Measurements from ENCODE around the gene LRRC18. TPM values are rescaled to one million over a fixed set of nuclear protein-coding genes. Genes with fewer than 3 reads are reported as not detected.

The LRRC18 gene
- total RNA-seq, 4 donors from 2014 or later: not detected

DNA sequence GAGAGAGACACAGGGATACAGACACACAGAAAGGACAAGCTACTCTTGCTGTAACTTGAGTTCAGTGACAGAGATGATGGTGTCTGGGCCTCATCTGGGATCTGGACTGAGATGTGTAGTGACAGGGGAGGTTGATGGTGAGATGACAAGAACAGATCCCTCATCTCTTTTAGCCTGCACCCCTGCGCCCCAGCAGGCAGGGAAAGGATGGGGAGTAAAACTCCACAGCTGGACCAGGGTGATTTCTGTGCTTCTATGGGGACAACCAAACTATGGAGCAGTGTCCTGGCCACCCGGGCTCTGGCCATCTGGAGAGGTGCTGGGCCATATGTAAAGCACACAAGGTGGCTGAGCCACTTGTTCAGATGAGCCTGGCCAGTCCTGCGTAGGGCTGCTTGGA, 4.5 kb upstream of the LRRC18 start:
- no peaks in the 10 kb centered on the region for H3K9me3 ChIP-seq
- no peak overlapping the region for H3K27ac ChIP-seq
- 86% methylated on average over 1 of the region's 3 CpGs; no CpG with 5 or more reads in 1 of the 2 donors for WGBS, 2 donors (ENCODE audit: low coverage in 1 of 2)

DNA sequence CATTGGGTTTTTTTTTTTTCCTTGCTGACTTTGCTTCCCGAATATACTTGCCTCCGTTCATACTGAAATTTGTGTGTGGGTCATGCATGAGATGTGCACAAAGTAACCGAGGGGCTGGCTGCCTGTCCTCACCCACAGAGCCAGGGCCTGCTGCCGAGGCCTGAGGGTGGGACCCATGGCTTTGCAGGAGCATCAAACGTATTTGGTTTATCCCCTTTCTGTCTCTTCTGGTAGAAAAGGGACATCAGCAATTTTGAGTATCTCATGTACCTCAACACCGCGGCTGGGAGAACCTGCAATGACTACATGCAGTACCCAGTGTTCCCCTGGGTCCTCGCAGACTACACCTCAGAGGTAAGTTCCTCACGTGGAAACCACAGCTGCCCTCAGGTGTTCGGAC, 3.5 kb upstream of the LRRC18 start:
- ATAC-seq: no peak
- H3K9me3 ChIP-seq: no peaks in the 10 kb centered on the region
- H3K27ac ChIP-seq: no peak overlapping the region
- 80 to 89% methylated on average over 7 to 9 of the region's 10 CpGs for WGBS, 2 donors (ENCODE audit: low coverage in 1 of 2)
- TF ChIP-seq EP300 (IDR thresholded peaks at IDR 0.05): no peak
- no peak for TF ChIP-seq POLR2AphosphoS5 (IDR thresholded peaks at IDR 0.05)
- TF ChIP-seq CTCF (IDR thresholded peaks at IDR 0.05): no peak
- TF ChIP-seq POLR2A (IDR thresholded peaks at IDR 0.05): no peak
- no peak overlapping the region for H3K4me3 ChIP-seq
- H3K27me3 ChIP-seq: no peaks in the 10 kb centered on the region
- no peaks in the 10 kb centered on the region for H3K4me1 ChIP-seq
- no peaks in the 10 kb centered on the region for H3K36me3 ChIP-seq

More for the DNA sequence above, 4.5 kb upstream of the LRRC18 start:
- no peak for ATAC-seq
- H3K27me3 ChIP-seq: no peaks in the 10 kb centered on the region
- no peaks in the 10 kb centered on the region for H3K4me1 ChIP-seq
- no peaks in the 10 kb centered on the region for H3K36me3 ChIP-seq
- H3K4me3 ChIP-seq: no peak overlapping the region
- no peak for TF ChIP-seq POLR2AphosphoS5 (IDR thresholded peaks at IDR 0.05)
- no peak for TF ChIP-seq POLR2A (IDR thresholded peaks at IDR 0.05)
- TF ChIP-seq CTCF (IDR thresholded peaks at IDR 0.05): no peak
- no peak for TF ChIP-seq EP300 (IDR thresholded peaks at IDR 0.05)

DNA sequence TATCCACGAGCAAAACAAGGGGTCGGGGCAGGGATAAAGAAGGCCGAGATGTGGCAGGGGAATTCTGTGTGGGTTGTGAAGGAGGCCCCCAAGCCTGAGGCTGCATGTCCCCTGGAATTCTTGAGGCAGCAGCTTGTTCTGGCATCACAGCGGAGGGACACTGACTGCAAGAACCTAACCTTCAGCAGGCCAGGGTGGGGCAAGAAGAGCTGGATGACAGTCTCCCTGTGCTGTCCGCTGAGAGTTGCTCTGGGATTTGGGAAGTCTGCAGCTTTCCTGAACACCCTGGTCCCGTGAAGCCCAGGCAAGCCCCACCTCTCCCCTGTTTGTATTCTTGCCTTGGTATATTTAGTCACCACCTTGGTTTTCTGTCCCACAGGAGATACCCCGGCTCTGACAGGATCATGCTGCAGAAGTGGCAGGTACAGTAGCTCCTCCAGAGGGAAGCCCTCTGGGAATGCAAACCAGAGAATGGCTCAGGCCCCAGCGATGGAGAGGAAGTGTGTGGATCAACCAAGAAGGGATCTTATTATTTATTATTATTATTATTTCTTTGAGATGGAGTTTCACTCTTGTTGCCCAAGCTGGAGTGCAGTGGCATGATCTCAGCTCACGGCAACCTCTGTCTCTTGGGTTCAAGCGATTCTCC, 1.9 kb upstream of the LRRC18 start:
- 80 to 100% methylated on average over 1 to 8 of the region's 10 CpGs for WGBS, 2 donors (ENCODE audit: low coverage in 1 of 2)
- TF ChIP-seq POLR2AphosphoS5 (IDR thresholded peaks at IDR 0.05) (no peak), EP300 (IDR thresholded peaks at IDR 0.05) (no peak), CTCF (IDR thresholded peaks at IDR 0.05) (no peak), POLR2A (IDR thresholded peaks at IDR 0.05) (no peak)
- H3K4me1 ChIP-seq: no peaks in the 10 kb centered on the region
- no peak overlapping the region for H3K4me3 ChIP-seq
- H3K9me3 ChIP-seq: no peaks in the 10 kb centered on the region
- H3K27ac ChIP-seq: no peak overlapping the region
- H3K27me3 ChIP-seq: no peaks in the 10 kb centered on the region
- no peak for ATAC-seq
- H3K36me3 ChIP-seq: no peaks in the 10 kb centered on the region

- H3K9me3 ChIP-seq: no peaks in the 10 kb centered on the region
- no peak overlapping the region for H3K27ac ChIP-seq
- no peaks in the 10 kb centered on the region for H3K36me3 ChIP-seq
- WGBS, 2 donors (ENCODE audit: low coverage in 1 of 2): 51 to 72% methylated on average over 7 of the region's 7 CpGs
- no peaks in the 10 kb centered on the region for H3K27me3 ChIP-seq
- no peak overlapping the region for H3K4me3 ChIP-seq
- ATAC-seq: no peak
- H3K4me1 ChIP-seq: no peaks in the 10 kb centered on the region
- TF ChIP-seq POLR2AphosphoS5 (IDR thresholded peaks at IDR 0.05) (no peak), POLR2A (IDR thresholded peaks at IDR 0.05) (no peak), EP300 (IDR thresholded peaks at IDR 0.05) (no peak), CTCF (IDR thresholded peaks at IDR 0.05) (no peak)
Observed at GRCh38 chr10:48940958-48941357, 1.3 kb upstream of the LRRC18 start.

DNA sequence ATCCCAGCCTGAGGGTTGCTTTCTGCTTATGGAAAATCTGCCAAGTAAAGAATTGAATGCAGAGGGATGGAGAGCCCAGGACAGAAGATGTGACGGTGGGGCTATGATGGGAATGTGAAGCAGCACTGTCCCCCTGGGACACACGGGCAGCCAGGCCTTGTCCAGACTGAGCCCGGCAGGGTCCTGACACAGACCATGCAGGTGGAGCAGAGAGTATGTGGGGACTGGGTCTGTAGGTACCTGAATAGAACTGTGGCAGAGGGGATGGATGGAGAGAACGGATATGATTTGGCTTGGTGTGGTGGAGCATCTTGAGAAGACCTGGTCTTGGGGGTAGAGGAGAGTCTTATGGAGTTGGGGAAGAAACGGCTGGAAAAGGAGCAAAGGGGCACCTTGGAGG, 732 bp upstream of the LRRC18 start:
- 87 to 90% methylated on average over 4 to 5 of the region's 5 CpGs for WGBS, 2 donors (ENCODE audit: low coverage in 1 of 2)
- H3K36me3 ChIP-seq: no peaks in the 10 kb centered on the region
- no peak for ATAC-seq
- TF ChIP-seq POLR2AphosphoS5 (IDR thresholded peaks at IDR 0.05): no peak
- no peak for TF ChIP-seq POLR2A (IDR thresholded peaks at IDR 0.05)
- TF ChIP-seq EP300 (IDR thresholded peaks at IDR 0.05): no peak
- no peak for TF ChIP-seq CTCF (IDR thresholded peaks at IDR 0.05)
- H3K27me3 ChIP-seq: no peaks in the 10 kb centered on the region
- H3K4me3 ChIP-seq: no peak overlapping the region
- H3K27ac ChIP-seq: no peak overlapping the region
- no peaks in the 10 kb centered on the region for H3K4me1 ChIP-seq
- H3K9me3 ChIP-seq: no peaks in the 10 kb centered on the region

All from gastroesophageal sphincter (tissue), 4 donors.